Measurements from ENCODE around the gene SH3TC2.

Gene SH3TC2

GRCh38 chr5:149015561-149015960 is 47.3 kb downstream of the SH3TC2 start:
- H3K4me3 ChIP-seq (replicated peaks; ENCODE audit: low read depth, low read length) = no peak overlapping the region
- no peak for DNase-seq (ENCODE audit: extremely low read depth, low read depth)
- no peak for TF ChIP-seq CTCF (IDR thresholded peaks at IDR 0.05; ENCODE audit: low read depth, low read length, missing control alignments)

GRCh38 chr5:149015126-149015525 is 47.7 kb downstream of the SH3TC2 start:
- TF ChIP-seq CTCF (IDR thresholded peaks at IDR 0.05; ENCODE audit: low read depth, low read length, missing control alignments) = no peak
- no peak for DNase-seq (ENCODE audit: extremely low read depth, low read depth)
- no peak overlapping the region for H3K4me3 ChIP-seq (replicated peaks; ENCODE audit: low read depth, low read length)

GRCh38 chr5:149014571-149015031 is 48.3 kb downstream of the SH3TC2 start:
- no peak for TF ChIP-seq CTCF (IDR thresholded peaks at IDR 0.05; ENCODE audit: low read depth, low read length, missing control alignments)
- DNase-seq (ENCODE audit: extremely low read depth, low read depth) = no peak
- no peak overlapping the region for H3K4me3 ChIP-seq (replicated peaks; ENCODE audit: low read depth, low read length)

GRCh38 chr5:149013796-149014195 is 49.1 kb downstream of the SH3TC2 start:
- H3K4me3 ChIP-seq (replicated peaks; ENCODE audit: low read depth, low read length) = no peak overlapping the region
- DNase-seq (ENCODE audit: extremely low read depth, low read depth) = no peak
- no peak for TF ChIP-seq CTCF (IDR thresholded peaks at IDR 0.05; ENCODE audit: low read depth, low read length, missing control alignments)

- no peak for DNase-seq (ENCODE audit: extremely low read depth, low read depth)
- H3K4me3 ChIP-seq (replicated peaks; ENCODE audit: low read depth, low read length) = no peak overlapping the region
- no peak for TF ChIP-seq CTCF (IDR thresholded peaks at IDR 0.05; ENCODE audit: low read depth, low read length, missing control alignments)
Measured at GRCh38 chr5:149012350-149012749, 50.5 kb downstream of the SH3TC2 start.

GRCh38 chr5:149011728-149012127 is 51.1 kb downstream of the SH3TC2 start:
- no peak for DNase-seq (ENCODE audit: extremely low read depth, low read depth)
- TF ChIP-seq CTCF (IDR thresholded peaks at IDR 0.05; ENCODE audit: low read depth, low read length, missing control alignments) = no peak
- H3K4me3 ChIP-seq (replicated peaks; ENCODE audit: low read depth, low read length) = no peak overlapping the region

GRCh38 chr5:149011084-149011483 is 51.8 kb downstream of the SH3TC2 start:
- no peak for TF ChIP-seq CTCF (IDR thresholded peaks at IDR 0.05; ENCODE audit: low read depth, low read length, missing control alignments)
- H3K4me3 ChIP-seq (replicated peaks; ENCODE audit: low read depth, low read length) = no peak overlapping the region
- no peak for DNase-seq (ENCODE audit: extremely low read depth, low read depth)

All from HFF-Myc (cell line).